GM21737 (cell line): ENCODE data around the gene MCTP2.

ENCODE experiments used
- ATAC-seq: cut with Tn5 transposase; IDR thresholded peaks from one replicate; pipeline ENCODE4 v1.9.1; 2021; ENCODE audit warnings: mild to moderate bottlenecking, moderate library complexity; ENCODE audit not compliant: unreplicated experiment

MCTP2 gene

GRCh38 chr15:94523873-94524272, 292.5 kb downstream of the MCTP2 start:
- no peak for ATAC-seq

DNA sequence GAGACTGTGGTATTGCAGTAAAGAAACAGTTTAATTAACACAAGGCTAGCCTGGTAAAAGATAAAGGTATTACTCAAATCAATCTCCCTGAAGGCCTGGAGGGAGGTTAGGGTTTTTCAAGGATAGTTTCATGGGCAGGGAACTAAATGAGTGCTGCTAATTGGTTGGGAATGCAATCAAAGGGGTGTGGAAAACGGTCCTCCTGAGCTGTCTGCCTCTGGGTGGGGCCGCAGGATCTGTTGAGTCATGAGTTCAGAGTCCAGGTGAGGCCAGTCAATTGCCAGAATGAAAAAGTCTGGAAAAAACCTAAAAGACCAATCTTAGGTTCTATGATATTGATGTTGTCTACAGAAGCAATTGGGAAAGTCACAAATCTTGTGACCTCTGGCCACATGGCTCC, 293.2 kb downstream of the MCTP2 start:
- no peak for ATAC-seq

DNA sequence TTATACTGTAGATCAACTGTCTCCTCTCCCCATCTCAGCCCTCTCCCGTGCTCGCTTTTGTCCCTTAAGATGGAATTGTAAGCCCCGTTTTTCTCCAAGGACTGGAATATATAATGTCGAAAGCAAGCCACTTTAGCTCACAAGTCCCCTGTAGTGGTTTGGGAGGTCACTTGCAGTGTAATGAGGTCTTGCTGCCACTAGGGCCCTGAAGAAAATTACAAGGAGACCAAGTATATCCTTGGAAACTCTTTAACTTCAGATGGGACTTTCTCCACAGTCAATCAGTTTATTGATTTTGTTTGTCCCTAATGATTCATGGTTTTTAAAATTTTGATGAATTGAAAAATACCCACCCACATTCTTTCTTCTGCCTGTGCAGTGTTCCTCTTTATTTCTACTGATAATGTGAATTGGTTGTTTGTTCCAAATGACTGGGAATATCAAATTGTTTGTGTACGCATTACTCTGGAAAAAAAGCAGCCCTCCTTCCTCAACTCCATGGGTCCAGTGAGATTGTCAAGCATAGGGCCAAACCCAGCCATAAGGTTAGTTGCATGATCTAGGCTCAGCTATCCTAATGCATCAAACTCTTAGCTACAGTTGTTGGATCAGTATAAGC, 294.8 kb downstream of the MCTP2 start:
- no peak for ATAC-seq

DNA sequence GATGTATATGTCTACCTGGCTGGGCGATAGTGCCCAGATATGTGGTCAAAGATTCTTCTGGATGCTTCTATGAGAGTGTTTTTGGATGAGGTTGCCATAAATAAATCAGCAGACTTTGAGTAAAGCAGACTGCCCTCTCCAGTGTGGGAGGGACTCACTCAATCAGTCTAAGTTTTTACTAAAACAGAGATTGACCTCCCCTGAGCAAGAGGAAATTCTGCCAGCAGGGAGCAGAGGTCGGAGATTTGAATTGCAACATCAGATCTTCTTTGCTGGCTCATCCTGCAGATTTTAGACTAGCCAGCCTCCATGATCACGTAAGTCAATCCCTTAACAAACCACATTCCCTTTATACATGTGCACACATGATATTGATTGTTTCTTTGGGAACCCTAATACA, 300.9 kb downstream of the MCTP2 start:
- ATAC-seq: no peak
